Sigmoid colon (tissue), 4 donors: Measurements from ENCODE around the gene KLHL29.

ENCODE experiments used
- CTCF ChIP-seq, 4 experiments: fragments of 450-650 bp in 3 of 4; fragments of 200-600 bp in 1 of 4; IDR thresholded peaks; one replicate each; pipeline ENCODE4 v1.5.1; 2016 to 2019; ENCODE audit warnings: antibody characterized with exemption in 4 of 4, mild to moderate bottlenecking in 3 of 4, moderate library complexity in 2 of 4
- POLR2A ChIP-seq, 2 donors: fragments of 450-650 bp; IDR thresholded peaks; one replicate each; pipeline ENCODE4 v1.6.1; 2016; ENCODE audit warnings: antibody characterized with exemption in 2 of 2, mild to moderate bottlenecking in 2 of 2, moderate library complexity in 2 of 2
- POLR2AphosphoS5 ChIP-seq, 4 donors: sonication (generic); formaldehyde crosslinking; IDR thresholded peaks; one replicate each; pipeline ENCODE4 v1.6.1; 2017; ENCODE audit warnings: antibody characterized with exemption in 4 of 4

GRCh38 chr2:23689891-23690290 lies 304.9 kb downstream of the KLHL29 start:
- TF ChIP-seq POLR2A (IDR thresholded peaks at IDR 0.05) (no peak), CTCF (IDR thresholded peaks at IDR 0.05) (no peak), POLR2AphosphoS5 (IDR thresholded peaks at IDR 0.05) (no peak)
